Peyer's patch (tissue), 4 donors: ENCODE measurements around the gene OPCML. TPM values are rescaled to one million over a fixed set of nuclear protein-coding genes. Genes with fewer than 3 reads are reported as not detected.

Experiments used
- DNase-seq, 3 donors: peaks; one replicate each; pipeline ENCODE4 v3.0.0-alpha.2; 2017 to 2019
- H3K27ac ChIP-seq, 4 donors: fragments of 200-600 bp; sonication (generic); one replicate each; pipeline ENCODE4 v1.5.1; 2016 to 2019
- H3K27me3 ChIP-seq, 2 donors: fragments of 200-600 bp; sonication (generic); one replicate each; pipeline ENCODE4 v1.5.1; 2019
- H3K36me3 ChIP-seq, 3 donors: fragments of 200-600 bp; sonication (generic); one replicate each; pipeline ENCODE4 v1.5.1; 2016 to 2019
- H3K4me1 ChIP-seq, 4 donors: fragments of 200-600 bp; sonication (generic); one replicate each; pipeline ENCODE4 v1.5.1; 2016 to 2019
- H3K4me3 ChIP-seq, 4 donors: fragments of 200-600 bp; sonication (generic); 1 replicate in 3 of 4; 2 replicates in 1 of 4; pipeline ENCODE4 v1.5.1; 2016 to 2019; ENCODE audit warnings: mild to moderate bottlenecking in 1 of 4
- H3K9me3 ChIP-seq, 4 donors: fragments of 200-600 bp; sonication (generic); one replicate each; pipeline ENCODE4 v1.5.1; 2016 to 2019; ENCODE audit warnings: mild to moderate bottlenecking in 1 of 4
- CTCF ChIP-seq, 6 experiments: fragments of 450-650 bp in 4 of 6; fragments of 200-600 bp in 2 of 6; sonication (generic) in 1 of 6; IDR thresholded peaks; one replicate each; pipeline ENCODE4 v1.5.1; 2017 to 2019; ENCODE audit warnings: antibody characterized with exemption in 6 of 6, mild to moderate bottlenecking in 3 of 6, moderate library complexity in 1 of 6
- POLR2A ChIP-seq, 2 donors: fragments of 450-650 bp; IDR thresholded peaks; one replicate each; pipeline ENCODE4 v1.5.1; 2017; ENCODE audit warnings: antibody characterized with exemption in 2 of 2, mild to moderate bottlenecking in 2 of 2, moderate library complexity in 2 of 2
- total RNA-seq, 4 donors: library from RNA; depleted of rRNA; stranded (reverse); fragments of >200 nt; gene quantifications; one replicate each; pipeline ENCODE4 v1.1.0, GENCODE V29; 2016

The OPCML gene
- total RNA-seq, 4 donors from 2014 or later = not detected

GRCh38 chr11:133573081-133573480 is 40.8 kb upstream of the OPCML start:
- no peak for TF ChIP-seq POLR2A (IDR thresholded peaks at IDR 0.05)
- no peak for TF ChIP-seq CTCF (IDR thresholded peaks at IDR 0.05)
- no peaks in the 10 kb centered on the region for H3K27me3 ChIP-seq
- no peak for DNase-seq
- H3K4me1 ChIP-seq = no peaks in the 10 kb centered on the region
- H3K9me3 ChIP-seq = no peaks in the 10 kb centered on the region
- no peaks in the 10 kb centered on the region for H3K36me3 ChIP-seq
- H3K27ac ChIP-seq = no peak overlapping the region
- H3K4me3 ChIP-seq = no peak overlapping the region

- DNase-seq = no peak
- Histone ChIP-seq H3K27ac (no peak overlapping the region), H3K4me3 (no peak overlapping the region), H3K36me3 (no peaks in the 10 kb centered on the region), H3K27me3 (no peaks in the 10 kb centered on the region), H3K4me1 (no peaks in the 10 kb centered on the region), H3K9me3 (no peaks in the 10 kb centered on the region)
- no peak for TF ChIP-seq CTCF (IDR thresholded peaks at IDR 0.05)
These were observed 38.1 kb upstream of the OPCML start for GRCh38 chr11:133570376-133570775.

GRCh38 chr11:133563505-133564025 is 31.3 kb upstream of the OPCML start:
- H3K4me3 ChIP-seq = no peak overlapping the region
- H3K27ac ChIP-seq = no peak overlapping the region
- H3K36me3 ChIP-seq = no peaks in the 10 kb centered on the region
- no peaks in the 10 kb centered on the region for H3K27me3 ChIP-seq
- H3K9me3 ChIP-seq = no peaks in the 10 kb centered on the region
- no peak for TF ChIP-seq POLR2A (IDR thresholded peaks at IDR 0.05)
- no peak for TF ChIP-seq CTCF (IDR thresholded peaks at IDR 0.05)
- no peak for DNase-seq
- no peaks in the 10 kb centered on the region for H3K4me1 ChIP-seq

GRCh38 chr11:133560472-133560855 is 28.2 kb upstream of the OPCML start:
- Histone ChIP-seq H3K27ac (no peak overlapping the region), H3K4me1 (no peaks in the 10 kb centered on the region), H3K4me3 (no peak overlapping the region), H3K27me3 (no peaks in the 10 kb centered on the region), H3K36me3 (no peaks in the 10 kb centered on the region), H3K9me3 (no peaks in the 10 kb centered on the region)
- TF ChIP-seq POLR2A (IDR thresholded peaks at IDR 0.05) (no peak), CTCF (IDR thresholded peaks at IDR 0.05) (no peak)
- DNase-seq = no peak

GRCh38 chr11:133559833-133560471 is 27.7 kb upstream of the OPCML start:
- Histone ChIP-seq H3K4me3 (no peak overlapping the region), H3K27ac (no peak overlapping the region), H3K4me1 (no peaks in the 10 kb centered on the region), H3K9me3 (no peaks in the 10 kb centered on the region), H3K36me3 (no peaks in the 10 kb centered on the region), H3K27me3 (no peaks in the 10 kb centered on the region)
- DNase-seq = no peak
- no peak for TF ChIP-seq CTCF (IDR thresholded peaks at IDR 0.05)
- TF ChIP-seq POLR2A (IDR thresholded peaks at IDR 0.05) = no peak

GRCh38 chr11:133559382-133559781 is 27.1 kb upstream of the OPCML start:
- H3K36me3 ChIP-seq = no peaks in the 10 kb centered on the region
- no peak overlapping the region for H3K4me3 ChIP-seq
- no peak for DNase-seq
- no peaks in the 10 kb centered on the region for H3K4me1 ChIP-seq
- TF ChIP-seq CTCF (IDR thresholded peaks at IDR 0.05) = no peak
- TF ChIP-seq POLR2A (IDR thresholded peaks at IDR 0.05) = no peak
- no peaks in the 10 kb centered on the region for H3K27me3 ChIP-seq
- no peak overlapping the region for H3K27ac ChIP-seq
- H3K9me3 ChIP-seq = no peaks in the 10 kb centered on the region
